Body of pancreas (tissue), 4 donors: Measurements from ENCODE around the gene OPA3. TPM values are rescaled to one million over a fixed set of nuclear protein-coding genes. Genes with fewer than 3 reads are reported as not detected.

Experiments used
- ATAC-seq: fragments of 150-250 bp; one replicate; pipeline ENCODE4 v1.9.1; 2016
- DNase-seq, 4 donors: peaks; one replicate each; pipeline ENCODE4 v3.0.0-alpha.2; 2019
- H3K27ac ChIP-seq, 4 donors: fragments of 200-600 bp; sonication (generic); 1 replicate in 3 of 4; 2 replicates in 1 of 4; pipeline versions ENCODE4 v1.5.1 to v1.6.1; 2016 to 2019; ENCODE audit warnings: mild to moderate bottlenecking in 1 of 4, mixed read lengths in 1 of 4, moderate library complexity in 1 of 4
- H3K27me3 ChIP-seq, 2 donors: fragments of 200-600 bp; sonication (generic); one replicate each; pipeline ENCODE4 v1.6.0; 2016; ENCODE audit warnings: mild to moderate bottlenecking in 1 of 2
- H3K36me3 ChIP-seq, 2 donors: fragments of 200-600 bp; sonication (generic); replicated peaks in 1 of 2; 2 replicates each; pipeline ENCODE4 v1.5.1; 2016; ENCODE audit warnings: low read depth in 2 of 2; ENCODE audit not compliant: insufficient read depth in 1 of 2
- H3K4me1 ChIP-seq: fragments of 200-600 bp; sonication (generic); one replicate; pipeline ENCODE4 v1.6.0; 2016
- H3K4me3 ChIP-seq, 2 donors: fragments of 200-600 bp; sonication (generic); 1 replicate in 1 of 2; 2 replicates in 1 of 2; pipeline ENCODE4 v1.5.1; 2016 to 2019
- H3K9me3 ChIP-seq, 3 donors: fragments of 200-600 bp; sonication (generic); 1 replicate in 2 of 3; 2 replicates in 1 of 3; pipeline ENCODE4 v1.5.1; 2016
- CTCF ChIP-seq, 7 experiments: fragments of 450-650 bp in 4 of 7; fragments of 200-600 bp in 3 of 7; sonication (generic) in 3 of 7; IDR thresholded peaks; one replicate each; pipeline ENCODE4 v1.5.1; 2016 to 2019; ENCODE audit warnings: antibody characterized with exemption in 7 of 7
- POLR2A ChIP-seq, 3 donors: fragments of 450-650 bp; IDR thresholded peaks; one replicate each; pipeline ENCODE4 v1.6.1; 2016; ENCODE audit warnings: antibody characterized with exemption in 3 of 3, mild to moderate bottlenecking in 2 of 3
- WGBS, 2 donors: methylation state at CpG; one replicate each; pipeline ENCODE4 v1.1.5; 2017; 5-methylcytosine and 5-hydroxymethylcytosine counted together
- intact Hi-C: fragments of 100-400 bp; cut with DNase I; formaldehyde crosslinking; loops from one replicate; pipeline ENCODE4 v1.15.1; 2023
- total RNA-seq, 2 donors: library from RNA; depleted of rRNA; stranded (reverse); fragments of >200 nt; gene quantifications; one replicate each; pipeline ENCODE4 v1.1.0, GENCODE V29; 2016

OPA3 gene
- total RNA-seq, 2 donors from 2014 or later: 4.2 to 22.7 TPM

- Histone ChIP-seq H3K9me3 (no peaks in the 10 kb centered on the region), H3K4me1 (peaks cover 5% of the 10 kb centered on the region), H3K27me3 (no peaks in the 10 kb centered on the region), H3K27ac (no peak overlapping the region), H3K4me3 (no peak overlapping the region), H3K36me3 (no peaks in the 10 kb centered on the region)
- intact Hi-C loops: no loop called here
- DNase-seq: no peak
- no peak for ATAC-seq
- TF ChIP-seq CTCF (IDR thresholded peaks at IDR 0.05) (no peak), POLR2A (IDR thresholded peaks at IDR 0.05) (no peak)
- WGBS, 2 donors: 63 to 69% methylated on average over 7 of the region's 7 CpGs
Measured at GRCh38 chr19:45542234-45542668, 42.4 kb downstream of the OPA3 start.

GRCh38 chr19:45539459-45539858 is 45.1 kb downstream of the OPA3 start:
- Histone ChIP-seq H3K36me3 (no peaks in the 10 kb centered on the region), H3K4me3 (no peak overlapping the region), H3K9me3 (no peaks in the 10 kb centered on the region), H3K27ac (no peak overlapping the region), H3K27me3 (no peaks in the 10 kb centered on the region), H3K4me1 (peaks cover 5% of the 10 kb centered on the region)
- 93% methylated on average over 5 to 9 of the region's 9 CpGs for WGBS, 2 donors
- TF ChIP-seq POLR2A (IDR thresholded peaks at IDR 0.05) (no peak), CTCF (IDR thresholded peaks at IDR 0.05) (no peak)
- DNase-seq (no peak), ATAC-seq (no peak)
- intact Hi-C loops: no loop called here

- ATAC-seq (no peak), DNase-seq (no peak)
- TF ChIP-seq POLR2A (IDR thresholded peaks at IDR 0.05): no peak
- no peak for TF ChIP-seq CTCF (IDR thresholded peaks at IDR 0.05)
- intact Hi-C loops: no loop called here
- Histone ChIP-seq H3K9me3 (no peaks in the 10 kb centered on the region), H3K4me1 (peaks cover 21% of the 10 kb centered on the region), H3K27me3 (no peaks in the 10 kb centered on the region), H3K36me3 (no peaks in the 10 kb centered on the region), H3K4me3 (no peak overlapping the region), H3K27ac (no peak overlapping the region)
- 93 to 94% methylated on average over 1 of the region's 1 CpG for WGBS, 2 donors
Measured at GRCh38 chr19:45531349-45531748, 53.3 kb downstream of the OPA3 start.

GRCh38 chr19:45529420-45529785 is 55.2 kb downstream of the OPA3 start:
- DNase-seq (no peak), ATAC-seq (no peak)
- Histone ChIP-seq H3K4me1 (peaks cover 39% of the 10 kb centered on the region), H3K9me3 (no peaks in the 10 kb centered on the region), H3K27ac (peak overlapping the region in 1 of 4 donors; percentile 68), H3K27me3 (no peaks in the 10 kb centered on the region), H3K4me3 (no peak overlapping the region), H3K36me3 (no peaks in the 10 kb centered on the region)
- no peak for TF ChIP-seq CTCF (IDR thresholded peaks at IDR 0.05)
- TF ChIP-seq POLR2A (IDR thresholded peaks at IDR 0.05): no peak
- intact Hi-C loops: loop anchor here (10.0 kb wide), 1 partner anchor 115 kb away; no protein-coding TSS in a partner anchor
- 23 to 36% methylated on average over 9 to 14 of the region's 14 CpGs for WGBS, 2 donors

- H3K4me3 ChIP-seq: no peak overlapping the region
- TF ChIP-seq CTCF (IDR thresholded peaks at IDR 0.05) (peak in 3 of 7 experiments; percentile 7 to 16 (median 10)), POLR2A (IDR thresholded peaks at IDR 0.05) (peak in 1 of 3 donors; percentile 25)
- H3K27ac ChIP-seq: peak overlapping the region; percentile 4 to 69 (median 62)
- DNase-seq: peak; percentile 66 to 78 (median 74)
- H3K36me3 ChIP-seq: no peaks in the 10 kb centered on the region
- intact Hi-C loops: loop anchor here (10.0 kb wide), 1 partner anchor 116 kb away; no protein-coding TSS in a partner anchor
- H3K9me3 ChIP-seq: no peaks in the 10 kb centered on the region
- H3K4me1 ChIP-seq: peaks cover 44% of the 10 kb centered on the region
- ATAC-seq: peak; percentile 61
- no peaks in the 10 kb centered on the region for H3K27me3 ChIP-seq
- WGBS, 2 donors: 0 to 5% methylated on average over 7 to 47 of the region's 49 CpGs
Measured at GRCh38 chr19:45528744-45529419, 55.7 kb downstream of the OPA3 start.
